Mammary microvascular endothelial cell (primary cell): ENCODE measurements around the gene EIF4H. TPM values are rescaled to one million over a fixed set of nuclear protein-coding genes. Genes with fewer than 3 reads are reported as not detected.

Source experiments
- total RNA-seq: library from RNA; depleted of rRNA; stranded (reverse); fragments of >200 nt; gene quantifications from 2 replicates; pipeline ENCODE4 v1.2.3, GENCODE V29; 2015

The EIF4H gene
- total RNA-seq, result 379 and 398 TPM in 2 replicates

GRCh38 chr7:74173866-74174605 is at the start of gene EIF4H:
EIF4H (plus strand) TSS chr7:74174356; CDS start chr7:74174384, 28 bp downstream.

Other genes starting within 250 kb of the EIF4H start
- gene ELN, start 146.2 kb upstream of the EIF4H start, total RNA-seq, result 0.25 and 1.8 TPM in 2 replicates
- gene LIMK1, start 90.6 kb upstream of the EIF4H start, total RNA-seq, result 32.0 and 41.5 TPM in 2 replicates
- gene LAT2, start 35.6 kb downstream of the EIF4H start, total RNA-seq, result 0.33 and 1.6 TPM in 2 replicates
- gene RFC2, start 80.0 kb downstream of the EIF4H start, total RNA-seq, result 41.6 and 43.0 TPM in 2 replicates
- gene CLIP2, start 115.1 kb downstream of the EIF4H start, total RNA-seq, result 29.5 and 30.0 TPM in 2 replicates